Mucosa of descending colon (tissue), 3 donors: ENCODE measurements around the gene ELMO3. TPM values are rescaled to one million over a fixed set of nuclear protein-coding genes. Genes with fewer than 3 reads are reported as not detected.

Experiments used
- ATAC-seq: fragments of 200-7000 bp; cut with Tn5 transposase; one replicate; pipeline ENCODE4 v1.9.1; 2020; ENCODE audit warnings: mild to moderate bottlenecking, moderate library complexity
- DNase-seq, 3 donors: peaks; one replicate each; pipeline ENCODE4 v3.0.0-alpha.2; 2020
- H3K36me3 ChIP-seq: fragments of 200-600 bp; one replicate; pipeline ENCODE4 v1.8.0; 2021; ENCODE audit warnings: low read depth, mild to moderate bottlenecking
- H3K4me1 ChIP-seq: fragments of 200-600 bp; one replicate; pipeline ENCODE4 v1.8.0; 2021; ENCODE audit warnings: low read depth, mild to moderate bottlenecking
- H3K4me3 ChIP-seq: fragments of 200-600 bp; one replicate; pipeline ENCODE4 v1.8.0; 2021; ENCODE audit warnings: mild to moderate bottlenecking
- H3K9me3 ChIP-seq: fragments of 200-600 bp; one replicate; pipeline ENCODE4 v1.8.0; 2021; ENCODE audit warnings: mild to moderate bottlenecking
- CTCF ChIP-seq: fragments of 200-600 bp; IDR thresholded peaks from one replicate; pipeline ENCODE4 v1.8.0; 2022; ENCODE audit warnings: antibody characterized with exemption, mild to moderate bottlenecking
- intact Hi-C, 2 donors: fragments of 100-400 bp; cut with DNase I in 1 of 2; cut with micrococcal nuclease in 1 of 2; formaldehyde crosslinking; loops; one replicate each; pipeline versions ENCODE4 v1.11.0 to v1.11.1; 2022; cut with DNase I, micrococcal nuclease
- total RNA-seq, 3 donors: library from RNA; stranded (reverse); fragmentation: NEBNext Ultra II Directional in 2 of 3; extraction: Animal tissue kit (Norgen Biotek cat#: 25700) in 2 of 3; gene quantifications; one replicate each; pipeline versions ENCODE4 v1.2.1 to v1.2.4, GENCODE V29; 2021 to 2023
- donor health status: DM: no; HTN: no; CAD: no; lungs with moderate emphysema.
- donor health status: DM: no; HTN: no; CAD: no.
- donor health status: DM: no; HTN: yes; CAD: no.

ELMO3 gene
- total RNA-seq, 3 donors from 2014 or later, result 25.4 to 68.0 (median 42.1) TPM

GRCh38 chr16:67166110-67166547, 32.8 kb upstream of the ELMO3 start:
- TF ChIP-seq CTCF, result no peak
- Histone ChIP-seq H3K36me3 (no peaks in the 10 kb centered on the region), H3K9me3 (no peaks in the 10 kb centered on the region), H3K4me3 (no peak overlapping the region), H3K4me1 (peaks cover 61% of the 10 kb centered on the region)
- no peak for ATAC-seq
- intact Hi-C loops, result no loop called here
- no peak for DNase-seq

- no peak for TF ChIP-seq CTCF
- H3K4me3 ChIP-seq, result no peak overlapping the region
- peaks cover 57% of the 10 kb centered on the region for H3K4me1 ChIP-seq
Observed at GRCh38 chr16:67166598-67167168, 32.2 kb upstream of the ELMO3 start.

GRCh38 chr16:67167588-67167987, 31.3 kb upstream of the ELMO3 start:
- intact Hi-C loops, result no loop called here
- ATAC-seq (no peak), DNase-seq (no peak)
- no peak for TF ChIP-seq CTCF
- no peaks in the 10 kb centered on the region for H3K36me3 ChIP-seq
- no peaks in the 10 kb centered on the region for H3K9me3 ChIP-seq
- H3K4me3 ChIP-seq, result no peak overlapping the region
- H3K4me1 ChIP-seq, result peaks cover 52% of the 10 kb centered on the region

More at GRCh38 chr16:67166598-67167168, 32.2 kb upstream of the ELMO3 start:
- Histone ChIP-seq H3K9me3 (no peaks in the 10 kb centered on the region), H3K36me3 (no peaks in the 10 kb centered on the region)
- intact Hi-C loops, result no loop called here
- no peak for ATAC-seq
- DNase-seq, result no peak

- H3K4me1 ChIP-seq, result peaks cover 46% of the 10 kb centered on the region
- no peaks in the 10 kb centered on the region for H3K36me3 ChIP-seq
- no peaks in the 10 kb centered on the region for H3K9me3 ChIP-seq
- no peak for TF ChIP-seq CTCF
- no peak for DNase-seq
- ATAC-seq, result no peak
- no peak overlapping the region for H3K4me3 ChIP-seq
- intact Hi-C loops, result no loop called here
Observed at GRCh38 chr16:67169011-67169451, 29.9 kb upstream of the ELMO3 start.

GRCh38 chr16:67169642-67170167, 29.2 kb upstream of the ELMO3 start:
- Histone ChIP-seq H3K4me1 (peaks cover 44% of the 10 kb centered on the region), H3K36me3 (no peaks in the 10 kb centered on the region), H3K4me3 (no peak overlapping the region), H3K9me3 (no peaks in the 10 kb centered on the region)
- peak; percentile 28 for TF ChIP-seq CTCF
- DNase-seq (peak in 2 of 3 donors; percentile 65 to 68), ATAC-seq (no peak)
- intact Hi-C loops, result no loop called here
